H1 (cell line): ENCODE results near the gene TMEM272. TPM values are rescaled to one million over a fixed set of nuclear protein-coding genes. Genes with fewer than 3 reads are reported as not detected.

ENCODE experiments used
- CTCF ChIA-PET: fragments of 300-600 bp; sonication (Branson Sonifier 250); formaldehyde crosslinking; loops from one replicate; lab custom pipeline; 2021; ENCODE audit not compliant: partially characterized antibody; lab: Charles Lee
- POLR2A ChIA-PET: fragments of 300-600 bp; sonication (Branson Sonifier 250); formaldehyde crosslinking; loops from one replicate; lab custom pipeline; 2021; ENCODE audit warnings: inconsistent platforms; ENCODE audit not compliant: partially characterized antibody; lab: Charles Lee
- DNase-seq, 2 experiments: peaks; one replicate each; pipeline versions ENCODE4 v3.0.0 to v3.0.0-alpha.2; 2010 to 2022; ENCODE audit warnings: low spot score in 2 of 2, low read depth in 1 of 2, mixed read lengths in 1 of 2
- FAIRE-seq: peaks from 2 replicates; lab custom pipeline; 2011; peaks lifted over from hg19 to GRCh38; lab: Jason Lieb, UNC
- H2AFZ ChIP-seq: 2 replicates; pipeline ENCODE4 v1.8.1; 2012; ENCODE audit warnings: low read length, inconsistent platforms
- H2AK5ac ChIP-seq: 2 replicates; pipeline ENCODE4 v1.6.1; 2013; ENCODE audit warnings: low read depth, low read length
- H2BK120ac ChIP-seq: replicated peaks from 2 replicates; pipeline ENCODE3; 2013; ENCODE audit warnings: low read depth, low read length, inconsistent platforms
- H2BK12ac ChIP-seq: 2 replicates; pipeline ENCODE4 v1.6.1; 2013; ENCODE audit warnings: low read depth, low read length
- H2BK15ac ChIP-seq: 2 replicates; pipeline ENCODE4 v1.6.1; 2013; ENCODE audit warnings: low read length
- H2BK20ac ChIP-seq: 2 replicates; pipeline ENCODE4 v1.6.1; 2013; ENCODE audit warnings: low read length
- H2BK5ac ChIP-seq: 2 replicates; pipeline ENCODE4 v1.6.1; 2013; ENCODE audit warnings: low read depth, low read length
- H3K14ac ChIP-seq: 2 replicates; pipeline ENCODE4 v1.6.1; 2013; ENCODE audit warnings: inconsistent platforms; ENCODE audit not compliant: insufficient read length
- H3K18ac ChIP-seq: 2 replicates; pipeline ENCODE4 v1.6.1; 2013; ENCODE audit warnings: low read length; ENCODE audit errors: extremely low read depth
- H3K23ac ChIP-seq: 2 replicates; pipeline ENCODE4 v1.6.1; 2013; ENCODE audit warnings: inconsistent platforms; ENCODE audit not compliant: insufficient read length
- H3K23me2 ChIP-seq: 2 replicates; pipeline ENCODE4 v1.6.1; 2013; ENCODE audit warnings: low read depth, low read length
- H3K27ac ChIP-seq: 2 replicates; pipeline ENCODE4 v1.6.1; 2011; ENCODE audit warnings: low read depth, low read length, inconsistent platforms
- H3K27me3 ChIP-seq, 4 experiments: replicated peaks in 1 of 4; 1 replicate in 1 of 4; 2 replicates in 3 of 4; pipeline versions ENCODE4 v1.6.1 to v1.8.1; 2011 to 2013; ENCODE audit warnings: low read length in 3 of 4, mild to moderate bottlenecking in 3 of 4, inconsistent platforms in 2 of 4, mixed read lengths in 2 of 4, moderate library complexity in 1 of 4; ENCODE audit not compliant: control insufficient read depth in 3 of 4, insufficient read depth in 3 of 4; ENCODE audit errors: extremely low read depth in 1 of 4
- H3K36me3 ChIP-seq, 4 experiments: 2 replicates each; pipeline versions ENCODE4 v1.6.1 to v1.8.1; 2011 to 2013; ENCODE audit warnings: mild to moderate bottlenecking in 4 of 4, low read length in 3 of 4, moderate library complexity in 2 of 4, control low read depth in 1 of 4, inconsistent platforms in 1 of 4; ENCODE audit not compliant: insufficient read depth in 4 of 4, control insufficient read depth in 2 of 4
- H3K4ac ChIP-seq: replicated peaks from 2 replicates; pipeline ENCODE3; 2013; ENCODE audit warnings: low read length, low read depth, mixed read lengths, inconsistent platforms; ENCODE audit not compliant: insufficient read length
- H3K4me1 ChIP-seq, 4 experiments: replicated peaks in 1 of 4; 1 replicate in 1 of 4; 2 replicates in 3 of 4; pipeline versions ENCODE4 v1.6.1 to v1.8.1; 2011 to 2013; ENCODE audit warnings: low read length in 3 of 4, inconsistent platforms in 2 of 4, mixed read lengths in 1 of 4; ENCODE audit not compliant: insufficient read depth in 4 of 4, control insufficient read depth in 3 of 4
- H3K4me2 ChIP-seq, 2 experiments: 2 replicates each; pipeline versions ENCODE4 v1.6.1 to v1.8.1; 2011 to 2013; ENCODE audit warnings: low read depth in 2 of 2, low read length in 2 of 2, control low read depth in 1 of 2, inconsistent platforms in 1 of 2, mild to moderate bottlenecking in 1 of 2; ENCODE audit not compliant: insufficient read depth in 1 of 2
- H3K4me3 ChIP-seq, 4 experiments: fragments of 200-600, 300-600 bp in 1 of 4; sonication (generic), shearing (Covaris generic), sonication (Bioruptor Twin) in 1 of 4; 2 replicates each; pipeline versions ENCODE4 v1.5.1 to v1.8.1; 2011 to 2016; ENCODE audit warnings: low read length in 4 of 4, low read depth in 3 of 4, control low read depth in 2 of 4, inconsistent platforms in 2 of 4, mild to moderate bottlenecking in 2 of 4, mixed read lengths in 1 of 4, moderate library complexity in 1 of 4; ENCODE audit not compliant: insufficient read depth in 2 of 4; ENCODE audit errors: extremely low read depth in 1 of 4
- H3K56ac ChIP-seq: replicated peaks from 2 replicates; pipeline ENCODE3; 2013; ENCODE audit warnings: low read depth, mild to moderate bottlenecking, mixed read lengths, low read length, inconsistent platforms; ENCODE audit not compliant: insufficient read length
- H3K79me1 ChIP-seq: 2 replicates; pipeline ENCODE4 v1.6.1; 2013; ENCODE audit warnings: low read depth, low read length, control low read depth
- H3K79me2 ChIP-seq, 2 experiments: 2 replicates each; pipeline versions ENCODE4 v1.6.1 to v1.8.1; 2012 to 2013; ENCODE audit warnings: low read length in 2 of 2, mild to moderate bottlenecking in 2 of 2, inconsistent platforms in 1 of 2; ENCODE audit not compliant: insufficient read depth in 2 of 2, control insufficient read depth in 1 of 2
- H3K9ac ChIP-seq, 4 experiments: replicated peaks in 1 of 4; 1 replicate in 1 of 4; 2 replicates in 3 of 4; pipeline versions ENCODE4 v1.6.1 to v1.8.1; 2011 to 2013; ENCODE audit warnings: low read depth in 3 of 4, low read length in 3 of 4, control low read depth in 2 of 4, mild to moderate bottlenecking in 2 of 4, moderate library complexity in 2 of 4, inconsistent platforms in 1 of 4; ENCODE audit errors: extremely low read depth in 1 of 4
- H3K9me3 ChIP-seq, 2 experiments: 2 replicates each; pipeline versions ENCODE4 v1.6.1 to v1.8.1; 2012 to 2013; ENCODE audit warnings: mild to moderate bottlenecking in 2 of 2, moderate library complexity in 2 of 2, control low read depth in 1 of 2, inconsistent platforms in 1 of 2, low read depth in 1 of 2, low read length in 1 of 2, mixed read lengths in 1 of 2; ENCODE audit not compliant: insufficient read depth in 2 of 2
- H4K20me1 ChIP-seq, 2 experiments: replicated peaks in 1 of 2; 2 replicates each; pipeline versions ENCODE3 to v1.8.1; 2011 to 2013; ENCODE audit warnings: inconsistent platforms in 2 of 2, low read length in 2 of 2, mild to moderate bottlenecking in 1 of 2; ENCODE audit not compliant: insufficient read depth in 2 of 2, control insufficient read depth in 1 of 2
- H4K5ac ChIP-seq: 2 replicates; pipeline ENCODE4 v1.6.1; 2013; ENCODE audit warnings: low read length, low read depth, mixed read lengths, inconsistent platforms; ENCODE audit not compliant: insufficient read length
- H4K8ac ChIP-seq: 2 replicates; pipeline ENCODE4 v1.8.0; 2013; ENCODE audit warnings: mild to moderate bottlenecking, moderate library complexity, low read length, inconsistent platforms; ENCODE audit not compliant: insufficient read depth; ENCODE audit errors: extremely low read depth
- H4K91ac ChIP-seq: replicated peaks from 2 replicates; pipeline ENCODE3; 2013; ENCODE audit warnings: low read length, mixed read lengths, inconsistent platforms; ENCODE audit not compliant: insufficient read length
- BRCA1 ChIP-seq: IDR thresholded peaks from 2 replicates; pipeline ENCODE4 v1.6.1; 2012; ENCODE audit warnings: low read depth, low read length, improper control_type of control experiment
- HDAC2 ChIP-seq, 2 experiments: fragments of 300-600 bp in 1 of 2; sonication (generic) in 1 of 2; IDR thresholded peaks; 2 replicates each; pipeline ENCODE4 v1.6.1; 2011 to 2012; ENCODE audit warnings: low read depth in 2 of 2, low read length in 2 of 2, mild to moderate bottlenecking in 2 of 2, moderate library complexity in 2 of 2, borderline replicate concordance in 1 of 2, inconsistent platforms in 1 of 2
- JUN ChIP-seq: IDR thresholded peaks from 2 replicates; pipeline ENCODE4 v1.6.1; 2011; ENCODE audit warnings: low read depth, mild to moderate bottlenecking, improper control_type of control experiment, low read length
- RXRA ChIP-seq: IDR thresholded peaks from 2 replicates; pipeline ENCODE4 v1.6.1; 2011; ENCODE audit warnings: low read depth, mild to moderate bottlenecking, low read length, moderate library complexity; ENCODE audit not compliant: insufficient read depth
- SIRT6 ChIP-seq: IDR thresholded peaks from one replicate; pipeline ENCODE4 v1.7.1; 2012; ENCODE audit warnings: low read length, inconsistent platforms
- SP2 ChIP-seq: IDR thresholded peaks from 2 replicates; pipeline ENCODE4 v1.6.1; 2012; ENCODE audit warnings: mild to moderate bottlenecking, low read length, inconsistent platforms
- WGBS, 2 experiments: shearing (Covaris generic) in 1 of 2; methylation state at CpG; one replicate each; pipeline versions ENCODE4 v1.1.6 to v1.1.7; 2013 to 2015; ENCODE audit warnings: low lambda C conversion rate in 2 of 2, mixed read lengths in 2 of 2, inconsistent platforms in 1 of 2, low coverage in 1 of 2, missing lambda C conversion rate in 1 of 2; ENCODE audit not compliant: insufficient replicate concordance in 2 of 2, insufficient coverage in 1 of 2, insufficient read length in 1 of 2; ENCODE audit errors: extremely low coverage in 1 of 2, missing lambda C conversion rate in 1 of 2; 5-methylcytosine and 5-hydroxymethylcytosine counted together
- polyA plus RNA-seq, 7 experiments: library from polyadenylated mRNA; depleted of rRNA in 3 of 7; stranded (reverse) in 5 of 7; unstranded in 2 of 7; fragments of >200 nt in 5 of 7; fragments of 200-250 nt in 2 of 7; gene quantifications; 1 replicate in 5 of 7; 2 replicates in 1 of 7; 4 replicates in 1 of 7; pipeline versions ENCODE4 v1.2.1 to v1.2.3, GENCODE V29; 2011 to 2013; ENCODE audit warnings: missing spikeins in 2 of 7, mixed read lengths in 2 of 7
- total RNA-seq: library from RNA; stranded (reverse); fragmentation: NEBNext Ultra II Directional; extraction: Animal tissue kit (Norgen Biotek cat#: 25700); gene quantifications from 2 replicates; pipeline ENCODE4 v1.2.1, GENCODE V29; 2021

Gene TMEM272
- total and polyA plus RNA-seq, 2 of the 8 experiments (the other 6 are each of a cell fraction or from before 2014, with no cell fraction given), result 0.05 TPM; not detected in 1

DNA sequence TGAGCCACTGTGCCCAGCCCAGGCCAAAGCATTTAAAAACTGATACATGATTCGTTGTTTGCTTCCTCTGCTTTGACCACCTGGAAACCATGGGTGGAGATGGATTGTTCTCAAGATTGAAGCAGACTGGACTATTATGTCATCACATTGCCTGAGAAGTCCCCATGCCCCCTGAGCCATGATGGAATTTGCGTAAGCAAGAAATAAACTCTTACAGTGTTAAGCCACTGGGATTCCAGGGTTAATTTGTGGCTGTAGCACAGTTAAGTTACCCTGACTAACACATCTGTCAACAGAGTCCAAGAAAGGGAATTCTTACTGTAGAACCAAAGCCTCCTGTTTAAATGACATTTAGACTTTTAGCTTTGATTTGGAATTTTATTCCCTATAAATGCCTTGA is 21.6 kb downstream of the TMEM272 start:
- Histone ChIP-seq H3K9me3 (no peaks in the 10 kb centered on the region), H3K79me1 (no peaks in the 10 kb centered on the region), H3K23ac (no peak overlapping the region), H3K4me1 (peaks cover 0 to 10% (median 5%) of the 10 kb centered on the region in 4 experiments; a peak in 5 of 7 replicates), H2AFZ (no peak overlapping the region), H3K56ac (no peak overlapping the region), H4K8ac (no peak overlapping the region), H2BK12ac (no peak overlapping the region), H3K27ac (no peak overlapping the region), H3K4me3 (no peak overlapping the region), H2AK5ac (no peak overlapping the region), H3K14ac (no peak overlapping the region), H3K79me2 (no peaks in the 10 kb centered on the region), H4K91ac (no peak overlapping the region), H3K4ac (no peak overlapping the region), H2BK5ac (no peak overlapping the region), H3K23me2 (no peaks in the 10 kb centered on the region), H3K4me2 (no peak overlapping the region), H4K20me1 (no peaks in the 10 kb centered on the region), H3K9ac (no peak overlapping the region), H2BK20ac (no peak overlapping the region), H3K18ac (no peak overlapping the region), H3K27me3 (peaks cover 0 to 3% (median 1%) of the 10 kb centered on the region in 4 experiments; a peak in 2 of 7 replicates), H4K5ac (no peak overlapping the region), H2BK120ac (no peak overlapping the region), H3K36me3 (no peaks in the 10 kb centered on the region), H2BK15ac (no peak overlapping the region)
- TF ChIP-seq JUN (no peak), HDAC2 (IDR thresholded peaks at IDR 0.05; ENCODE audit: borderline replicate concordance in 1 of 2, low read depth in 2 of 2, low read length in 2 of 2) (no peak), BRCA1 (no peak), RXRA (no peak), SIRT6 (no peak), SP2 (no peak)
- WGBS, 2 experiments, result 86% methylated on average over 2 of the region's 2 CpGs; no CpG with 5 or more reads in 1 of the 2 experiments
- FAIRE-seq, result no peak
- ChIA-PET POLR2A (interaction anchor here (0.9 kb wide), 1 partner anchor 370 kb away, joined by 3 read pairs; the partner anchor contains the start of gene INTS6), CTCF (interaction anchor here (1.4 to 11.2 kb wide), 3 partner anchors 10 to 21 kb away, joined by 8 to 98 read pairs (median 29); partner anchors contain the start of gene TMEM272)
- no peak for DNase-seq
